A549 (cell line): Measurements from ENCODE around the gene DUSP2. TPM values are rescaled to one million over a fixed set of nuclear protein-coding genes. Genes with fewer than 3 reads are reported as not detected.

Source experiments
- ATAC-seq, 2 experiments: fragments of 200-7000 bp in 1 of 2; fragments of >200 bp in 1 of 2; cut with Nextera tagmentation in 1 of 2; cut with Tn5 transposase in 1 of 2; 3 replicates each; pipeline versions ENCODE4 v1.8.0 to v1.9.1; 2018 to 2020; ENCODE audit warnings: mild to moderate bottlenecking in 1 of 2, moderate library complexity in 1 of 2
- CTCF ChIA-PET: fragments of 300-600 bp; sonication (Branson Sonifier 250); formaldehyde crosslinking; extraction: SDS; loops from one replicate; lab custom pipeline; 2021; ENCODE audit warnings: antibody characterized with exemption, inconsistent platforms; lab: Yijun Ruan, JAX
- POLR2A ChIA-PET: fragments of 350-600 bp; formaldehyde crosslinking; extraction: SDS; loops from one replicate; lab custom pipeline; 2021; ENCODE audit warnings: antibody characterized with exemption, inconsistent platforms; lab: Yijun Ruan, JAX
- DNase-seq, 2 experiments: peaks; one replicate each; pipeline versions ENCODE4 v3.0.0 to v3.0.0-alpha.2; 2011 to 2016; ENCODE audit warnings: low read depth in 1 of 2, low spot score in 1 of 2
- FAIRE-seq: peaks from 2 replicates; lab custom pipeline; 2011; peaks lifted over from hg19 to GRCh38; lab: Jason Lieb, UNC
- H3K27ac ChIP-seq, 2 experiments: fragments of >200 bp; sonication (Bioruptor Twin); formaldehyde crosslinking; 3 replicates each; pipeline ENCODE4 v1.5.1; 2016 to 2017
- H3K4me1 ChIP-seq: fragments of >200 bp; sonication (Bioruptor Twin); formaldehyde crosslinking; 3 replicates; pipeline ENCODE4 v1.6.1; 2016
- H3K4me2 ChIP-seq: fragments of >200 bp; sonication (Bioruptor Twin); formaldehyde crosslinking; 3 replicates; pipeline ENCODE4 v1.6.1; 2016
- H3K4me3 ChIP-seq: fragments of >200 bp; sonication (Bioruptor Twin); formaldehyde crosslinking; 3 replicates; pipeline ENCODE4 v1.5.1; 2016
- H3K9me3 ChIP-seq: fragments of >200 bp; sonication (Bioruptor Twin); formaldehyde crosslinking; 3 replicates; pipeline ENCODE4 v1.6.1; 2016
- BCL3 ChIP-seq: fragments of >200 bp; sonication (Bioruptor Twin); formaldehyde crosslinking; IDR thresholded peaks from 3 replicates; pipeline ENCODE4 v1.6.1; 2016
- FOSL2 ChIP-seq, 2 experiments: fragments of 450-650 bp in 1 of 2; fragments of >200 bp in 1 of 2; sonication (Bioruptor Twin) in 1 of 2; formaldehyde crosslinking; IDR thresholded peaks; 2 replicates each; pipeline versions ENCODE4 v1.5.0 to v1.6.1; 2016 to 2020; ENCODE audit warnings: mild to moderate bottlenecking in 1 of 2, moderate library complexity in 1 of 2
- GATA3 ChIP-seq: IDR thresholded peaks from 2 replicates; pipeline ENCODE4 v1.6.1; 2012; ENCODE audit warnings: borderline replicate concordance
- HDAC2 ChIP-seq: fragments of 200-600 bp; sonication (generic); IDR thresholded peaks from 2 replicates; pipeline ENCODE4 v1.6.1; 2016
- HOXA7 ChIP-seq: fragments of 250-450 bp; sonication (Bioruptor Pico); IDR thresholded peaks from 2 replicates; pipeline ENCODE4 v1.5.0; 2020; ENCODE audit warnings: mild to moderate bottlenecking, moderate library complexity
- MAZ ChIP-seq: fragments of 150-350 bp; IDR thresholded peaks from 2 replicates; pipeline ENCODE4 v1.6.1; 2014; ENCODE audit warnings: antibody characterized with exemption, low read depth, low read length, borderline replicate concordance
- NR3C1 ChIP-seq: fragments of >200 bp; sonication (Bioruptor Twin); formaldehyde crosslinking; IDR thresholded peaks from 3 replicates; pipeline ENCODE4 v1.6.1; 2017
- POLR2A ChIP-seq: IDR thresholded peaks from 2 replicates; pipeline ENCODE4 v1.6.1; 2012; ENCODE audit warnings: mild to moderate bottlenecking, low read length
- RAD21 ChIP-seq, 2 experiments: fragments of >200 bp in 1 of 2; sonication (Bioruptor Twin) in 1 of 2; formaldehyde crosslinking in 1 of 2; IDR thresholded peaks in 1 of 2; conservative IDR thresholded peaks in 1 of 2; 2 replicates in 1 of 2; 3 replicates in 1 of 2; pipeline ENCODE4 v1.6.1; 2012 to 2018; ENCODE audit warnings: inconsistent platforms in 1 of 2
- REST ChIP-seq: fragments of 200-600 bp; sonication (generic); IDR thresholded peaks from 2 replicates; pipeline ENCODE4 v1.6.1; 2016; ENCODE audit warnings: antibody characterized with exemption, mild to moderate bottlenecking, moderate library complexity
- RNF2 ChIP-seq: fragments of 200-600 bp; sonication (generic); IDR thresholded peaks from 2 replicates; pipeline ENCODE4 v1.6.1; 2016; ENCODE audit warnings: low read depth, mild to moderate bottlenecking, antibody characterized with exemption, moderate library complexity, borderline replicate concordance
- SREBF2 ChIP-seq: fragments of 450-650 bp; IDR thresholded peaks from 2 replicates; pipeline ENCODE4 v1.6.1; 2014; ENCODE audit warnings: mild to moderate bottlenecking, moderate library complexity
- TFCP2L1 ChIP-seq: fragments of 250-450 bp; sonication (Bioruptor Pico); IDR thresholded peaks from 2 replicates; pipeline ENCODE4 v1.5.0; 2021; ENCODE audit warnings: mild to moderate bottlenecking
- TP53 ChIP-seq: fragments of 250-450 bp; sonication (Bioruptor Pico); IDR thresholded peaks from 2 replicates; pipeline ENCODE4 v1.5.0; 2021; ENCODE audit warnings: mild to moderate bottlenecking, moderate library complexity
- WGBS: methylation state at CpG from one replicate; pipeline ENCODE4 v1.1.6; 2017; ENCODE audit errors: missing lambda C conversion rate; 5-methylcytosine and 5-hydroxymethylcytosine counted together
- polyA plus RNA-seq, 4 experiments: library from polyadenylated mRNA; depleted of rRNA in 3 of 4; stranded (reverse); fragments of >200 nt; fragmentation: RNase III in 1 of 4; extraction: RNeasy Plus Mini Kit Qiagen cat#74134 plus additional on column Dnase treatment in 1 of 4; gene quantifications; 2 replicates in 3 of 4; 3 replicates in 1 of 4; pipeline ENCODE4 v1.2.3, GENCODE V29; 2011 to 2017
- TF ChIP-seq, protein P1 (sequence below): IDR thresholded peaks from 2 replicates; pipeline ENCODE4 v1.6.1; 2012
- TF ChIP-seq, protein P2 (sequence below): fragments of >200 bp; sonication (Bioruptor Twin); formaldehyde crosslinking; IDR thresholded peaks from 3 replicates; pipeline ENCODE4 v1.5.1; 2016
- TF ChIP-seq, protein P3 (sequence below): fragments of 150-350 bp; IDR thresholded peaks from 2 replicates; pipeline ENCODE4 v1.6.1; 2014; ENCODE audit warnings: low read depth, mild to moderate bottlenecking, low read length

Gene DUSP2
- polyA plus RNA-seq, 2 of the 4 experiments (the other 2 are of a cell fraction), result 0.26 to 0.27 TPM

DNA sequence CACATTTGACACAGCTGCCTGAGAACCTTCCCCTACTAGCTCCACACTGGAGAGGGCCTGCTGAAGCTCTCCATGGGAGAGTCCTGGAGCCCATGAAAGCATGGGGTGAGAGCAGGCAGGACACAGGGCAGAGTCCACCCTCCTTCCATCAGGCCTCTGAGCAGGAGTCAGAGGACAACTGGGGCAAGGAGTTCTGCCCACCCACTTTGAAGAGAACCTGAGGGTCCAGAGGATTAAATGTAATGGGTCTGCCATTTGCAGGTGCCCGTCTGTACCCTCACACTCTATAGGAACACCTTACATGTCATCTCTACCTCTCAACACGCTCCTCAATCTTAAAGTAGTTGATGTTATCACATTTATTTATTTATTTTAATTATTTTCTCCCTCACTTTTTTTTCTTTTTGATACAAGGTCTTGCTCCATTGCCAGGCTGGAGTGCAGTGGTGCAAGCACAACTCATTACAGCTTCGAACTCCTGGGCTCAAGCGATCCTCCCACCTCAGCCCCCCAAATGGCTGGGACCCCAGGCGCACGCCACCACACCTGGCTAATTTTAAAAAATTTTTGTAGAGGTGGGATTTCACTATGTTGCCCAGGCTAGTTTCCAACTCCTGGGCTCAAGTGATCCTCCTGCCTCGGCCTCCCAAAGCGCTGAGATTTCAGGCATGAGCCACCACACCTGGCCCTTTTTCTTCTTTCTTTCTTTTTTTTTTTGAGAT is 39.1 kb downstream of the DUSP2 start:
- Histone ChIP-seq H3K4me3 (no peak overlapping the region), H3K27ac (no peak overlapping the region), H3K9me3 (peaks cover 12% of the 10 kb centered on the region), H3K4me1 (no peaks in the 10 kb centered on the region), H3K4me2 (no peak overlapping the region)
- WGBS, result 73% methylated on average over 8 of the region's 8 CpGs
- no peak for FAIRE-seq
- DNase-seq, result no peak
- ChIA-PET CTCF (interaction anchor here (15.3 kb wide), 1 partner anchor 8 kb away, joined by 126 read pairs; the partner anchor contains the start of gene ADRA2B), POLR2A (no interaction called here)
- TF ChIP-seq SREBF2, result no peak
- TF ChIP-seq REST, result no peak
- no peak for TF ChIP-seq POLR2A
- no peak for TF ChIP-seq NR3C1
- TF ChIP-seq, protein P1, sequence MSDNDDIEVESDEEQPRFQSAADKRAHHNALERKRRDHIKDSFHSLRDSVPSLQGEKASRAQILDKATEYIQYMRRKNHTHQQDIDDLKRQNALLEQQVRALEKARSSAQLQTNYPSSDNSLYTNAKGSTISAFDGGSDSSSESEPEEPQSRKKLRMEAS, result no peak
- TF ChIP-seq GATA3, result no peak
- TF ChIP-seq, protein P2, sequence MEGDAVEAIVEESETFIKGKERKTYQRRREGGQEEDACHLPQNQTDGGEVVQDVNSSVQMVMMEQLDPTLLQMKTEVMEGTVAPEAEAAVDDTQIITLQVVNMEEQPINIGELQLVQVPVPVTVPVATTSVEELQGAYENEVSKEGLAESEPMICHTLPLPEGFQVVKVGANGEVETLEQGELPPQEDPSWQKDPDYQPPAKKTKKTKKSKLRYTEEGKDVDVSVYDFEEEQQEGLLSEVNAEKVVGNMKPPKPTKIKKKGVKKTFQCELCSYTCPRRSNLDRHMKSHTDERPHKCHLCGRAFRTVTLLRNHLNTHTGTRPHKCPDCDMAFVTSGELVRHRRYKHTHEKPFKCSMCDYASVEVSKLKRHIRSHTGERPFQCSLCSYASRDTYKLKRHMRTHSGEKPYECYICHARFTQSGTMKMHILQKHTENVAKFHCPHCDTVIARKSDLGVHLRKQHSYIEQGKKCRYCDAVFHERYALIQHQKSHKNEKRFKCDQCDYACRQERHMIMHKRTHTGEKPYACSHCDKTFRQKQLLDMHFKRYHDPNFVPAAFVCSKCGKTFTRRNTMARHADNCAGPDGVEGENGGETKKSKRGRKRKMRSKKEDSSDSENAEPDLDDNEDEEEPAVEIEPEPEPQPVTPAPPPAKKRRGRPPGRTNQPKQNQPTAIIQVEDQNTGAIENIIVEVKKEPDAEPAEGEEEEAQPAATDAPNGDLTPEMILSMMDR, result no peak
- TF ChIP-seq HDAC2, result no peak
- TF ChIP-seq TFCP2L1, result no peak
- no peak for TF ChIP-seq TP53 (CRISPR knock-in tag)
- TF ChIP-seq RAD21 (conservative IDR thresholded peaks at IDR 0.05 in 1 of 2, IDR thresholded peaks at IDR 0.05 in 1 of 2), result no peak
- TF ChIP-seq FOSL2 (IDR thresholded peaks at IDR 0.05), result no peak
- TF ChIP-seq FOSL2 (CRISPR knock-in tag; IDR thresholded peaks at IDR 0.05), result no peak
- no peak for TF ChIP-seq RNF2
- TF ChIP-seq HOXA7 (CRISPR knock-in tag), result no peak
- TF ChIP-seq, protein P3, sequence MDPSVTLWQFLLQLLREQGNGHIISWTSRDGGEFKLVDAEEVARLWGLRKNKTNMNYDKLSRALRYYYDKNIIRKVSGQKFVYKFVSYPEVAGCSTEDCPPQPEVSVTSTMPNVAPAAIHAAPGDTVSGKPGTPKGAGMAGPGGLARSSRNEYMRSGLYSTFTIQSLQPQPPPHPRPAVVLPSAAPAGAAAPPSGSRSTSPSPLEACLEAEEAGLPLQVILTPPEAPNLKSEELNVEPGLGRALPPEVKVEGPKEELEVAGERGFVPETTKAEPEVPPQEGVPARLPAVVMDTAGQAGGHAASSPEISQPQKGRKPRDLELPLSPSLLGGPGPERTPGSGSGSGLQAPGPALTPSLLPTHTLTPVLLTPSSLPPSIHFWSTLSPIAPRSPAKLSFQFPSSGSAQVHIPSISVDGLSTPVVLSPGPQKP, result no peak
- no peak for ATAC-seq

- 23% methylated on average over 3 of the region's 3 CpGs for WGBS
- Histone ChIP-seq H3K27ac (no peak overlapping the region), H3K9me3 (peaks cover 12% of the 10 kb centered on the region), H3K4me3 (no peak overlapping the region), H3K4me1 (no peaks in the 10 kb centered on the region), H3K4me2 (no peak overlapping the region)
- TF ChIP-seq MAZ, result no peak
- TF ChIP-seq GATA3, result no peak
- TF ChIP-seq BCL3, result no peak
- TF ChIP-seq TFCP2L1, result no peak
- DNase-seq, result no peak
- FAIRE-seq, result no peak
- CTCF ChIA-PET, result interaction anchor here (15.3 kb wide), 1 partner anchor 9 kb away, joined by 126 read pairs; the partner anchor contains the start of gene ADRA2B
- POLR2A ChIA-PET, result no interaction called here
- no peak for ATAC-seq
Observed at GRCh38 chr2:96105152-96105915, 39.9 kb downstream of the DUSP2 start.
